ENCODE results near the gene GNAS.

GNAS gene

DNA sequence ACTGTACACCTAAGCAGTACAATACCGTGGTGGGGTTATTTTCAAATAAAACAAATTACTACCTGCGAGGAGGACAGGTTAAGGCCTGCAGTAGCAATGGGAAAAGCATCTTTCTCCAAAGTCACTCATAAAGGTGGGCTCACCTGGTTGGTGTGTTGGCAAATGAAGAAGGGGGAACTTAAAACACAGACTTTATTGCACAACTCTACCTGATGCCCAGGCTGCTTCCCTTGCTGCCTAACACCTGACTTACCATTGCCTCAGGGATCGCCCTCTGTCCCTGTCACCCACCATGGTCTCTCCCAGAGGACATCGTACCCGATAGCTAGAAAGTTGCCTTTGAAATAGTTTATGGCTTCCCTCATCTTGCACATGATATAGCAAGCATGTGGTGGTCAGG lies 53.6 kb downstream of the GNAS start:
- Histone ChIP-seq H3K4me3 (ENCODE audit: low read depth in 1 of 2, low read length in 2 of 2) (no peak overlapping the region), H3K9me3 (ENCODE audit: low read length) (no peaks in the 10 kb centered on the region), H3K4me1 (ENCODE audit: insufficient read depth, low read length) (peaks cover 37% of the 10 kb centered on the region), H3K27ac (ENCODE audit: low read depth, low read length) (no peak overlapping the region), H3K36me3 (ENCODE audit: insufficient read depth, low read length) (peaks cover 69% of the 10 kb centered on the region), H3K27me3 (ENCODE audit: control insufficient read depth in 1 of 2, insufficient read depth in 2 of 2, low read length in 2 of 2) (no peaks in the 10 kb centered on the region), H3K9ac (ENCODE audit: low read length) (no peak overlapping the region)

DNA sequence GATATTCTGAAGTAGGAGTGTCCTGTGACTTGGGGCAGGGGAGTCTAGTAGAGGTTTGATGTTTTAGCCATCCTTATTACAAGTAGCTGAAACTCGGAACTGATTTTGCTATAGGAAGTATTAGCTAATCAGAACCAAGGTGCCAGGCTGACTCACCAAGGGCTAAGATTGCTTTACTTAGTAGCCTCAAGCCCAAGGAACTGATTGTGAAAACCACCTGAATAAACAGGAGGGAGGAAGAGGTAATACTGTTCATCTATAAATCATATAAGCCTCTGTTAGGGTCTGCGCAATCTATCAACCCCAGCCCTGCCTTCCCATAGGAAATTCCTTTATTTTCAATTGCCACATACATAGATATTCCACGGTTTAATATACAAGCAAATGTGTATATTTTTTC lies 54.4 kb downstream of the GNAS start:
- Histone ChIP-seq H3K36me3 (ENCODE audit: insufficient read depth, low read length) (peaks cover 77% of the 10 kb centered on the region), H3K9me3 (ENCODE audit: low read length) (no peaks in the 10 kb centered on the region), H3K9ac (ENCODE audit: low read length) (peak overlapping the region; percentile 24), H3K4me3 (ENCODE audit: low read depth in 1 of 2, low read length in 2 of 2) (no peak overlapping the region), H3K27ac (ENCODE audit: low read depth, low read length) (peak overlapping the region; percentile 48), H3K27me3 (ENCODE audit: control insufficient read depth in 1 of 2, insufficient read depth in 2 of 2, low read length in 2 of 2) (no peaks in the 10 kb centered on the region), H3K4me1 (ENCODE audit: insufficient read depth, low read length) (peaks cover 32% of the 10 kb centered on the region)

DNA sequence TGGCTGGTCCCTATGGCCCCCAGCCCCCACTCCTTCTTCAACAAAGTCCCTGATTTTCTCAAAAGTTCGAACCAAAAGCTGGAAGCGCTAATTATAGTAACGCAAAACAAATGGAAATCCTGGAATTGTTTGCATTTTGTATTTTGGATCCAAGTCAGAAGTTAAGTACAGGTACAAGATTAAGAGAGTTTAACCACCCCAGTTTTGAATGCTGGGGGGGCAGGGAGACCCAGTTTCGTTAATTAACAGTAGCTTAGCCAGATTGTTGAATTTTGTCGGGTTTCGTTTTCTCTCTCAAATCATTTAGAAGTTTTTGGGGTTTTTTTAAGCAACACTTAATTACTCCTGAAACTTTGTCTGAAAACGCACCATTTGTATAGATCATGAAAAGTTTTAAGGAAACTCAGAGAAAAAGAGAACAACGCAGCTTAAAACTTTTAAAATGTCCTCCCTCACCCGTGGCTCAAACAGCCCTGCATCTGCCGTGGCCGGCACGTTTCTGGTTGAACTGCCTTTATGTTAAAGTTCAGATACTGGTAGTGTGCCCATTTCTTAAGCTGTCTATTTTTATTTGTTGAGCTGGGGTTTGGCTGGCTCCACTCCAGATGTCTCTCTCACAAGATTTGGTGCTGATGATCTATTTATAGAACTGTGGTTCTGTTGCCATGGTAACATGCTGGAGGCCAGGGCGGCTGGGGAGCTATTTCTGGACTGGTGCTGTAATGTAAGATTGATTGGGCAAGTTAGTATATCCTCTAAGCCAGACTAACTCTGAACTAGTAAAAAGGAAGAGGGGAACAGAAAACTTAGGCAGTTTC lies 55.0 kb downstream of the GNAS start:
- Histone ChIP-seq H3K9ac (ENCODE audit: low read length) (peak overlapping the region; percentile 24), H3K27me3 (ENCODE audit: control insufficient read depth in 1 of 2, insufficient read depth in 2 of 2, low read length in 2 of 2) (no peaks in the 10 kb centered on the region), H3K27ac (ENCODE audit: low read depth, low read length) (peak overlapping the region; percentile 48), H3K9me3 (ENCODE audit: low read length) (no peaks in the 10 kb centered on the region), H3K4me3 (ENCODE audit: low read depth in 1 of 2, low read length in 2 of 2) (peak overlapping the region in 1 of 2 donors; percentile 41), H3K36me3 (ENCODE audit: insufficient read depth, low read length) (peaks cover 81% of the 10 kb centered on the region), H3K4me1 (ENCODE audit: insufficient read depth, low read length) (peaks cover 32% of the 10 kb centered on the region)

DNA sequence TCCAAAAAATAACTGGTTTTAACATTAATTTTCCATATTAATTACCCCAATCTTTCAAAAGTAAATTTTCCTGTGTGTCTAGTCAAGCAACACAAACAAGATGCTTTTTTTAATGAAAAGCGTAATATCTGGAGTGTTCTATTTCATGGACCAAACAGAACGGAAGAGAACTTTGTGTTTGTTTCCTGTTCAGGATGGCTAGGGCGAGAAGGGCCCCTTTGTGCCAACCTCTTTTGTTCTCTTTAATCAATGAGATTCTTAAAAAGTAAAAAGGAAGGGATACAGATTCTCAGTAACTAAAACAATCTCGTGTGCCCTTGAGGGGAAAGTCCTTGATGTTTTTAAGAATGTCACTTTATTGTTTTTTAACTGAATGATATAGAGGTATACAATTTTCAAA lies 55.7 kb downstream of the GNAS start:
- Histone ChIP-seq H3K27ac (ENCODE audit: low read depth, low read length) (peak overlapping the region; percentile 55), H3K9ac (ENCODE audit: low read length) (peak overlapping the region; percentile 23), H3K9me3 (ENCODE audit: low read length) (no peaks in the 10 kb centered on the region), H3K4me1 (ENCODE audit: insufficient read depth, low read length) (peaks cover 32% of the 10 kb centered on the region), H3K27me3 (ENCODE audit: control insufficient read depth in 1 of 2, insufficient read depth in 2 of 2, low read length in 2 of 2) (no peaks in the 10 kb centered on the region), H3K4me3 (ENCODE audit: low read depth in 1 of 2, low read length in 2 of 2) (no peak overlapping the region), H3K36me3 (ENCODE audit: insufficient read depth, low read length) (peaks cover 76% of the 10 kb centered on the region)

DNA sequence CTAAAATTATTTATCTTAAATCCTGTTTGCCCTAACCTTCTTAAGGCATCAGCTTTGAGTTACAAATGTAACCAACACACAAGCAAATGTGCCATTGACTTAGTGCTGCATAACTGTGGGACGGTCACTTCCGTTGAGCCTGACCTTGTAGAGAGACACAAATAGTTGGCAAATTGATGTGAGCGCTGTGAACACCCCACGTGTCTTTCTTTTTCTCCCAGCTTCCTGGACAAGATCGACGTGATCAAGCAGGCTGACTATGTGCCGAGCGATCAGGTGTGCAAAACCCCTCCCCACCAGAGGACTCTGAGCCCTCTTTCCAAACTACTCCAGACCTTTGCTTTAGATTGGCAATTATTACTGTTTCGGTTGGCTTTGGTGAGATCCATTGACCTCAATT lies 56.4 kb downstream of the GNAS start:
- peaks cover 69% of the 10 kb centered on the region for H3K36me3 ChIP-seq (ENCODE audit: insufficient read depth, low read length)
- no peaks in the 10 kb centered on the region for H3K27me3 ChIP-seq (ENCODE audit: control insufficient read depth in 1 of 2, insufficient read depth in 2 of 2, low read length in 2 of 2)
- H3K4me3 ChIP-seq (ENCODE audit: low read depth in 1 of 2, low read length in 2 of 2) = no peak overlapping the region
- peaks cover 32% of the 10 kb centered on the region for H3K4me1 ChIP-seq (ENCODE audit: insufficient read depth, low read length)
- no peak overlapping the region for H3K27ac ChIP-seq (ENCODE audit: low read depth, low read length)
- H3K9me3 ChIP-seq (ENCODE audit: low read length) = no peaks in the 10 kb centered on the region
- no peak overlapping the region for H3K9ac ChIP-seq (ENCODE audit: low read length)

DNA sequence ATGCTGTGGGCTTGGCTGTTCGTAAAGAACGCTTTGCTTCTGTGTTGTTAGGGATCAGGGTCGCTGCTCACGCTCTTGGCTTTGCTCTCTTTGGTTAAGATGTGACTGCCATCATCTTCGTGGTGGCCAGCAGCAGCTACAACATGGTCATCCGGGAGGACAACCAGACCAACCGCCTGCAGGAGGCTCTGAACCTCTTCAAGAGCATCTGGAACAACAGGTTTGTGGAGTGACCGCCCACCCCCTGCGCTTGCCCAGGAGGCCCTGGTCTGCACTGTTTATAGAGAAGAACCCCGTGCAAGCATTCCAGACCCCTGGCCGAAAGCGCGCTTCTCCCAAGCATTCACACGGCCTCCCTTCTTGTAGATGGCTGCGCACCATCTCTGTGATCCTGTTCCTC lies 57.1 kb downstream of the GNAS start:
- H3K4me3 ChIP-seq (ENCODE audit: low read depth in 1 of 2, low read length in 2 of 2) = no peak overlapping the region
- no peak overlapping the region for H3K27ac ChIP-seq (ENCODE audit: low read depth, low read length)
- no peaks in the 10 kb centered on the region for H3K27me3 ChIP-seq (ENCODE audit: control insufficient read depth in 1 of 2, insufficient read depth in 2 of 2, low read length in 2 of 2)
- H3K4me1 ChIP-seq (ENCODE audit: insufficient read depth, low read length) = peaks cover 32% of the 10 kb centered on the region
- no peak overlapping the region for H3K9ac ChIP-seq (ENCODE audit: low read length)
- no peaks in the 10 kb centered on the region for H3K9me3 ChIP-seq (ENCODE audit: low read length)
- H3K36me3 ChIP-seq (ENCODE audit: insufficient read depth, low read length) = peaks cover 63% of the 10 kb centered on the region

DNA sequence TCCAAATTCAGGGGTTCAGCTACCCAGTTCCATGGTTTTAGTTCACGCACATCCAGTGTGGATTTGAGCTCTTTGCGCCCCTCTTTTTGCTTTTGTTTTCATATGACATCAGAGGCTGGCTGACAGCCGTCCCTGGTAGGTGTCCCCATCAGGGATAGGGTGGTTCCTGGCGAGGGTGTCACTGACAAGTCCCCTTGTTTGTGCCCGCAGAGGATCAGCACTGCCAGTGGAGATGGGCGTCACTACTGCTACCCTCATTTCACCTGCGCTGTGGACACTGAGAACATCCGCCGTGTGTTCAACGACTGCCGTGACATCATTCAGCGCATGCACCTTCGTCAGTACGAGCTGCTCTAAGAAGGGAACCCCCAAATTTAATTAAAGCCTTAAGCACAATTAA lies 58.0 kb downstream of the GNAS start:
- H3K9me3 ChIP-seq (ENCODE audit: low read length) = no peaks in the 10 kb centered on the region
- peaks cover 55% of the 10 kb centered on the region for H3K36me3 ChIP-seq (ENCODE audit: insufficient read depth, low read length)
- H3K9ac ChIP-seq (ENCODE audit: low read length) = no peak overlapping the region
- no peak overlapping the region for H3K4me3 ChIP-seq (ENCODE audit: low read depth in 1 of 2, low read length in 2 of 2)
- H3K27me3 ChIP-seq (ENCODE audit: control insufficient read depth in 1 of 2, insufficient read depth in 2 of 2, low read length in 2 of 2) = no peaks in the 10 kb centered on the region
- no peak overlapping the region for H3K27ac ChIP-seq (ENCODE audit: low read depth, low read length)
- H3K4me1 ChIP-seq (ENCODE audit: insufficient read depth, low read length) = peaks cover 26% of the 10 kb centered on the region

DNA sequence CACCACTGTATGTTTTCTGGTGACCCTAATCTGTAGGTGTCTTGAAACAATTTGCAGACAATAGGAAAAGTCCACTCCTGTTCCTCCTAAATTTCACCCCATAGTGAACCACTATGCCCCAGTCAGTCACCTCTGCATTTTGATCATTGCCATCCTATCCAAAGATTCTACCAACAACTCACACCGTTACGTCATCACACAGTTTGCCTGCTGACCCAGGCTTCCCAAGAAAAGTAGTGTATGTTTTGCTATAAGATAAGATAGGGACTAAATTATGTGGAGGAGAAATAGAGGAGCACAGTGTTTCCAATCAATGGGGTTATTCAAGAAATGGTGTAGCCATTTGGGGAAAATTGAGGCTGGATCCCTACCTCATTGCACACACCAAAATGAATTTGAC lies 58.8 kb downstream of the GNAS start:
- Histone ChIP-seq H3K9me3 (ENCODE audit: low read length) (no peaks in the 10 kb centered on the region), H3K4me3 (ENCODE audit: low read depth in 1 of 2, low read length in 2 of 2) (no peak overlapping the region), H3K9ac (ENCODE audit: low read length) (no peak overlapping the region), H3K27me3 (ENCODE audit: control insufficient read depth in 1 of 2, insufficient read depth in 2 of 2, low read length in 2 of 2) (no peaks in the 10 kb centered on the region), H3K27ac (ENCODE audit: low read depth, low read length) (no peak overlapping the region), H3K36me3 (ENCODE audit: insufficient read depth, low read length) (peaks cover 46% of the 10 kb centered on the region), H3K4me1 (ENCODE audit: insufficient read depth, low read length) (peaks cover 25% of the 10 kb centered on the region)

DNA sequence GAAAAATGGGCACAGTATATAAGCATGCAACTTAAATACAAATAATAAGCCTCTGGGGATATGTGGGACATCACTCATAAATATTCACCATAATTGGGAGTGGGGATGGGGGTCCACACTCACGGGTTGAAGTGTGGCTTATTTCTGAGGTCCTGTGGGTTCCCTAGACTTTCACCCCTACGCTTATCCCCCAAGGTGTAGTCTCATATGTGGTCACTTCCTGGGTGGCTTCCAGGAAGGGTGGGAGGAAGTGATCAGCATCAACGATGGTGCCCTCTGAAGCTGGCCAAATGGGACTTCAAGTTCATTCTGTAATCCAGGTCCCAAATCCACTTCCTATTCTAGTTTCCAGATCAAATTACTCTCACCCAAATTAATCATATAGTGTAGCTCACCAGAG lies 59.5 kb downstream of the GNAS start:
- no peak overlapping the region for H3K27ac ChIP-seq (ENCODE audit: low read depth, low read length)
- no peak overlapping the region for H3K4me3 ChIP-seq (ENCODE audit: low read depth in 1 of 2, low read length in 2 of 2)
- peaks cover 41% of the 10 kb centered on the region for H3K36me3 ChIP-seq (ENCODE audit: insufficient read depth, low read length)
- H3K9ac ChIP-seq (ENCODE audit: low read length) = no peak overlapping the region
- H3K27me3 ChIP-seq (ENCODE audit: control insufficient read depth in 1 of 2, insufficient read depth in 2 of 2, low read length in 2 of 2) = no peaks in the 10 kb centered on the region
- no peaks in the 10 kb centered on the region for H3K9me3 ChIP-seq (ENCODE audit: low read length)
- H3K4me1 ChIP-seq (ENCODE audit: insufficient read depth, low read length) = peaks cover 22% of the 10 kb centered on the region

DNA sequence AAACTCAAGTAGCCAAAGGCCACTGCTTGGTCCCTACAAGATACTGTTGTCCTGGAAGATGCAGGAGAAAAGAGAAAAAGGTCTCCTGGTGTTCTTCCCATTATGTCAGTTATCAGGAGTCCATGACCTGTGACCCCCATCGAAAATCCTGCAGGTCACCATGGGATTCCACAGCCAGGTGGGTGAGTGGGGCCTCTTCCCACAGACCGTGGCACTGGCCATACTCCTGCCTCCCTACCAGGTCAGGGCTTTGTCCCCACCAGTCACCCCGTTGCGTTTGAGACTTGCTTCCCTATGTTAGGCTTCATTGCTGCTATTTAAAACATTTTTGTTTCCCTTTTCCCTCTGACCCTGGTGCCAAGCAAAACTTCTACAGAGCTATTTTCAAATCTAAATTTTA lies 60.6 kb downstream of the GNAS start:
- Histone ChIP-seq H3K4me1 (ENCODE audit: insufficient read depth, low read length) (peaks cover 13% of the 10 kb centered on the region), H3K27ac (ENCODE audit: low read depth, low read length) (no peak overlapping the region), H3K36me3 (ENCODE audit: insufficient read depth, low read length) (peaks cover 36% of the 10 kb centered on the region), H3K9me3 (ENCODE audit: low read length) (no peaks in the 10 kb centered on the region), H3K4me3 (ENCODE audit: low read depth in 1 of 2, low read length in 2 of 2) (no peak overlapping the region), H3K27me3 (ENCODE audit: control insufficient read depth in 1 of 2, insufficient read depth in 2 of 2, low read length in 2 of 2) (no peaks in the 10 kb centered on the region), H3K9ac (ENCODE audit: low read length) (no peak overlapping the region)

DNA sequence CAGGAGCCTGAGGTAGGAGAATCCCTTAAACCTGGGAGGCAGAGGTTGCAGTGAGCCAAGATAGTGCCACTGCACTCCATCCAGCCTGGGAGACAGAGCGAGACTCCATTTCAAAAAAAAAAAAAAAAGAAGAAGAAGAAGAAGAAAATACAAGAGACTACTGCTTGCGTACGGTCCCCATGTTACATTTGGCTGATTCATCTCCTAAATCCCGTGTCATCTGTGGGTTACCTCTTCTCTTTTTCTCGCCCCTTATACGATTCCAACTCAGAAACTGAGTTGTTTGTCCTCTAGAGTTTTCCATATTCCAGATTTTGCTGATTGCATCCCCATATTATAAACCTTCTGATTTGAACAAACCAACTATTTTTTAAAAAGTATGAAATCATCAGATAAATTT lies 66.1 kb downstream of the GNAS start:
- no peaks in the 10 kb centered on the region for H3K4me1 ChIP-seq (ENCODE audit: insufficient read depth, low read length)
- H3K4me3 ChIP-seq (ENCODE audit: low read depth in 1 of 2, low read length in 2 of 2) = no peak overlapping the region
- no peaks in the 10 kb centered on the region for H3K9me3 ChIP-seq (ENCODE audit: low read length)
- no peaks in the 10 kb centered on the region for H3K36me3 ChIP-seq (ENCODE audit: insufficient read depth, low read length)
- no peak overlapping the region for H3K27ac ChIP-seq (ENCODE audit: low read depth, low read length)
- no peaks in the 10 kb centered on the region for H3K27me3 ChIP-seq (ENCODE audit: control insufficient read depth in 1 of 2, insufficient read depth in 2 of 2, low read length in 2 of 2)
- H3K9ac ChIP-seq (ENCODE audit: low read length) = no peak overlapping the region

DNA sequence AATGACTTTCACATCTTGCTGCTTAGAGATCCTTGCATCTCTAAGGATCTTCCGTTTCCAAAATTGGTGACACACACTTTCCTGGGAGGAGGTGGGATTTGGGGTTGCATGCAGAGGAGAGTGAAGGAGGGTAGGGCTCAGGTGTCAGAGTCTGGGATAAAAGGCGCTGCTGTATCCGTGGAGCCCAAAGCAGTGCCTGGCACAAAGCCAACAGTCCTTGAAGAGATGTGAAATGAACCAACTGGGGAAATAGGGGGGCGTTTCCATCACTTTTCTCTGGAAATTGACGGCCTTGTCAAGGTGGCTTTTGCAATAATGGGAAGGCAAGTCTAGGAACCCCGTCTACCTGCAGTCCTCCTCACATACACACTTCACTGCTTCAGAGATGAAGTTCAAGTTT lies 69.0 kb downstream of the GNAS start:
- no peaks in the 10 kb centered on the region for H3K4me1 ChIP-seq (ENCODE audit: insufficient read depth, low read length)
- no peak overlapping the region for H3K9ac ChIP-seq (ENCODE audit: low read length)
- no peak overlapping the region for H3K27ac ChIP-seq (ENCODE audit: low read depth, low read length)
- H3K9me3 ChIP-seq (ENCODE audit: low read length) = no peaks in the 10 kb centered on the region
- H3K36me3 ChIP-seq (ENCODE audit: insufficient read depth, low read length) = no peaks in the 10 kb centered on the region
- H3K4me3 ChIP-seq (ENCODE audit: low read depth in 1 of 2, low read length in 2 of 2) = no peak overlapping the region
- no peaks in the 10 kb centered on the region for H3K27me3 ChIP-seq (ENCODE audit: control insufficient read depth in 1 of 2, insufficient read depth in 2 of 2, low read length in 2 of 2)
